Erythroblast (primary cell): Measurements from ENCODE around the gene CHI3L1.

Source experiments
- DNase-seq, 2 experiments: peaks; one replicate each; lab custom pipeline; 2025; lab: John Stamatoyannopoulos, UW
- GATA1 ChIP-seq: IDR thresholded peaks from 2 replicates; pipeline ENCODE4 v1.6.1; 2011; ENCODE audit warnings: low read depth, mild to moderate bottlenecking, control low read depth, low read length, moderate library complexity
- POLR2A ChIP-seq: IDR thresholded peaks from 2 replicates; pipeline ENCODE4 v1.6.1; 2011; ENCODE audit warnings: mild to moderate bottlenecking, low read length

Gene CHI3L1

GRCh38 chr1:203199002-203199401 is 12.5 kb upstream of the CHI3L1 start:
- no peak for DNase-seq
- TF ChIP-seq POLR2A (no peak), GATA1 (no peak)

DNA sequence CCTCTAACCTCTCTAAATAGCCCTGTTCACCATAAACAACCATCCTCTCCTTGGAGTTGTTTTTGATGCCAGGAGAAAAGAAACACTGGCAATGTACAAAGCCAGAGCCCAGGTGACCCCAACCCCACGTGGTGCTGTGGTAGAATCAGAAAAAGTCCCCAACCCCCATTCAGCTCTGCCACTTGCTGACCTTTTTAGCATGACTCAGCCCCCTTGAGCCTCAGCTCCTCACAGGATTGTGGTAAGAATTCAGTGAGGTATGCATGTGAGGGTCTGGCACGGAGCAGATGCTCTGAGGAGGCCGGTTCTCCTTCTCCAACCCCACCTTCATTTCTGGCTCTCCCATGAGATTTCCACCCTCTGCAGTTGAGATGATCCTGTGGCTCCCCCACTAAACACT is 11.1 kb upstream of the CHI3L1 start:
- DNase-seq: no peak
- TF ChIP-seq POLR2A: no peak
- TF ChIP-seq GATA1: no peak

DNA sequence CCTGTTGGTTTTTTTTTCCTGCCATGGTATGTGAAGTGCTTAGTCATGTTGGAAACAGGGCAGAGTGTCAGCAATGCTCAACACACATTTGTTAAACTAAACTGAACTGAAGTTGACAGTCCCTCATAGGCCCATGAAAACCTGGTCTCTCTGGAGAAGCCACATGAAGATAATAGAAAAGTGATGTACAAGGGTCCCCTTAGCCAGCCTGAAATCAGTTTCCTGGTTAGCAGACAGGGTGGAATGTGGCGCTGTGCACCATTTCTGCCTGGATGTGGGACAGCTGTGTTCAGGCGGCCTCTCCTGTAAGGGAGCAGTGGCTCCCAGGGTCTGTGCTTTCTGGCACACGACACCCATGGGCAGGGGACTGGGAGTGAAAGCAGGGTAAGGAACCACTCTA is 9.9 kb upstream of the CHI3L1 start:
- DNase-seq: no peak
- no peak for TF ChIP-seq POLR2A
- TF ChIP-seq GATA1: no peak

- no peak for TF ChIP-seq POLR2A
- no peak for TF ChIP-seq GATA1
- DNase-seq: no peak
These were observed 4.4 kb upstream of the CHI3L1 start for GRCh38 chr1:203190949-203191348.

DNA sequence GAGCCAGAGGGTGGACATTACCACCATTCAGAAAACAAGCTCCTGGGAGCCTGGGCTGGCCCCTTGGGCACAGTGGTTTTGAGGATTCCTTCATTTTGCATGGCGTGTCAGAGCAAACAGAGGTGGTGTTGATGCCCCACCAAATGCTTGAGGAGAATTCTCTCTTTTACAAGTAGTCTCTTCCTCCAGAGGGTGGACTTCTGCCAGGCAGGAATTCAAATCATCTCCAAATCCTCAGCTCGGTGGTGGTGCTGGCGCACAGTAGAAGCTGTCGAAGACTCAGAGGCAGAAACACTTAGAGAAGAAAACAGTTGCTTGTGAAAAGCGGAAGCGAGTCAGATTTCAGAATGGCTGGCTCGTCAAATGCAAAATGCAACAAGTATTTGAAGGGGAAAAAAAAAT is 3.4 kb upstream of the CHI3L1 start:
- DNase-seq: no peak
- no peak for TF ChIP-seq GATA1
- TF ChIP-seq POLR2A: no peak

- TF ChIP-seq GATA1: no peak
- no peak for TF ChIP-seq POLR2A
- DNase-seq: no peak
These were observed 2.3 kb upstream of the CHI3L1 start for GRCh38 chr1:203188686-203189232.

DNA sequence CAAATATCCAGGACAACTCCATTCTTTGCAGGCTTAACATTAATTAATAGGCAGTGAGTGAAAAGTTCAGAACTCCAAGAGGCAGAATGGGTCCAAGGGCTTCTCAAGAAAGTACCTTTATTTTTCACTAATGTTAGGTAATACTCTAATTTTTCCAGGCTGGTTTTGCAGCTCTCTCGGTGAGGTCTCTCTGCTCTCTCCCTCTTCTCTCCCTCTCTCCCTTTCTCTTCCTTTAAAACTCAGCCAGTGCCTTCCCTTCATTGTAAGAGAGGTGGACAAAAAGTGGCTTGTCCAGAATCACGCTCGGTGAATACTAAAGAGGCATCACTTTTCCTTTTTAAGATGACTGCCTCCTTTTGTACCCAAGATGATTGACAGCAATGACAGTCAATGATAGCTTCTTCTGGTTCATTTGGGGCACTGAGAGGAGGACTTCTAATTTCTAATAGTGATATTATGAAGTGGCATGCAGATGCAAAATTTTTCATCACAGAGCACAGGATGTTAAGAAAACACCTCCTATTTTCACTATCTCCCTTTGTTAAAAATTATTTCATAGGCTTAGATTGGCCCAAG is 1.3 kb upstream of the CHI3L1 start:
- DNase-seq: no peak
- TF ChIP-seq POLR2A: no peak
- no peak for TF ChIP-seq GATA1

- TF ChIP-seq GATA1: no peak
- no peak for TF ChIP-seq POLR2A
- DNase-seq: no peak
These were observed 791 bp upstream of the CHI3L1 start for GRCh38 chr1:203187304-203187685.

GRCh38 chr1:203186091-203186445 is 436 bp downstream of the CHI3L1 start:
- TF ChIP-seq GATA1: no peak
- TF ChIP-seq POLR2A: no peak
- DNase-seq: no peak

- DNase-seq: no peak
- TF ChIP-seq POLR2A (no peak), GATA1 (no peak)
These were observed 919 bp downstream of the CHI3L1 start for GRCh38 chr1:203185585-203185984.

GRCh38 chr1:203185061-203185461 is 1.4 kb downstream of the CHI3L1 start:
- no peak for DNase-seq
- no peak for TF ChIP-seq GATA1

GRCh38 chr1:203184467-203184866 is 2.0 kb downstream of the CHI3L1 start:
- no peak for TF ChIP-seq POLR2A
- TF ChIP-seq GATA1: no peak
- DNase-seq: no peak

- TF ChIP-seq GATA1: no peak
These were observed 2.7 kb downstream of the CHI3L1 start for GRCh38 chr1:203183828-203184227.

DNA sequence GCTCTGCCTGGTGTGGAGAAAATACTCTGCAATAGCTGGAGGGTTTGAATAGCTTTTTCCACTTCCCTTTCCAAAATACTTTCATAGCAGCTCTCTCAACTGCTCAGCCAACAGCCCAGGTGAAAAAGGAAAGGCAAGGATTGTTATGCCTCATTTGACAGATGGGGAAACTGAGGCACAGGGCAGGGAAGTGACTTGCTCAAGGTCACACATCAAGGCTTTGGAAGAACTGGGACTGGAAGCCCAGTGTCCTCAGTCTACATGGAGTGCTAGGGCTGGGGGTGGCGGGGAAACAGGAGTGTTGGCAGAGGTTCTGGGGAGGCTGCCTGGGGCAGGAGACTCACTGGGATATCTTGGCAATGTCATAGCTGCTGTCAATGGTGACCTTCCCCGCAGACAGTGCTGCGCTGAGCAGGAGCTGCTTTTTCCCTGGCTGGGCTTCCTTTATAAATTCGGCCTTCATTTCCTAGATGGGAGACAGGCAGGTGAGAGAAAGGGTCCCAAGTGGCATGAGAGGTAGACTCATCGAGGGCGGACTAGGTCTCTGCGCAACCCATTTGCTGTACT is 4.0 kb downstream of the CHI3L1 start:
- DNase-seq: no peak
- TF ChIP-seq POLR2A: no peak
- no peak for TF ChIP-seq GATA1

More at GRCh38 chr1:203183828-203184227, 2.7 kb downstream of the CHI3L1 start:
- DNase-seq: no peak
